K562 (cell line): ENCODE results near the gene ARL4C. TPM values are rescaled to one million over a fixed set of nuclear protein-coding genes. Genes with fewer than 3 reads are reported as not detected.

Experiments
- ATAC-seq: fragments of 200-7000 bp; cut with Tn5 transposase; 3 replicates; pipeline ENCODE4 v1.9.1; 2020; ENCODE audit warnings: moderate library complexity
- BruUV-seq: library from RNA; stranded (reverse); fragments of 400-500 nt; replicated peaks from 2 replicates; lab custom pipeline; 2021; lab: Mats Ljungman, UMichigan
- CTCF ChIA-PET: fragments of 300-600 bp; formaldehyde crosslinking; extraction: SDS; loops from one replicate; lab custom pipeline; 2021; ENCODE audit warnings: low intra/inter-chr PET ratio; lab: Yijun Ruan, JAX
- POLR2A ChIA-PET: fragments of 300-600, 350-650 bp; sonication (Branson Sonifier 250); formaldehyde crosslinking; extraction: SDS; loops from one replicate; lab custom pipeline; 2021; ENCODE audit warnings: antibody characterized with exemption, inconsistent platforms; lab: Yijun Ruan, JAX
- DNase-seq, 4 experiments: peaks; one replicate each; pipeline versions ENCODE4 v3.0.0 to v3.0.0-alpha.2; 2011 to 2018; ENCODE audit warnings: low spot score in 3 of 4, mixed read lengths in 3 of 4; ENCODE audit errors: extremely low read depth in 1 of 4
- FAIRE-seq: peaks from 2 replicates; lab custom pipeline; 2011; peaks lifted over from hg19 to GRCh38; lab: Jason Lieb, UNC
- H2AFZ ChIP-seq: 2 replicates; pipeline ENCODE4 v1.6.0; 2011; ENCODE audit warnings: low read depth, low read length, control low read depth, inconsistent platforms
- H3K27ac ChIP-seq: fragments of 200-600 bp; 3 replicates; pipeline ENCODE4 v1.8.0; 2011; ENCODE audit warnings: low read depth, mild to moderate bottlenecking, control low read depth, inconsistent platforms, low read length, moderate library complexity, mixed read lengths; ENCODE audit errors: extremely low read depth
- H3K27me3 ChIP-seq, 2 experiments: fragments of 300-600 bp in 1 of 2; 2 replicates in 1 of 2; 3 replicates in 1 of 2; pipeline versions ENCODE4 v1.6.0 to v1.8.0; 2011; ENCODE audit warnings: inconsistent platforms in 2 of 2, low read length in 2 of 2, mild to moderate bottlenecking in 1 of 2, mixed read lengths in 1 of 2, moderate library complexity in 1 of 2; ENCODE audit not compliant: control insufficient read depth in 2 of 2, insufficient read depth in 2 of 2
- H3K36me3 ChIP-seq: fragments of 300-600 bp; 3 replicates; pipeline ENCODE4 v1.8.0; 2011; ENCODE audit warnings: mild to moderate bottlenecking, low read length, inconsistent platforms; ENCODE audit not compliant: control insufficient read depth, insufficient read depth
- H3K4me1 ChIP-seq, 2 experiments: fragments of 200-600 bp in 1 of 2; replicated peaks in 1 of 2; 2 replicates in 1 of 2; 3 replicates in 1 of 2; pipeline versions ENCODE4 v1.5.1 to v1.8.0; 2011; ENCODE audit warnings: inconsistent platforms in 2 of 2, low read length in 2 of 2, mild to moderate bottlenecking in 1 of 2, mixed read lengths in 1 of 2, moderate library complexity in 1 of 2; ENCODE audit not compliant: control insufficient read depth in 2 of 2, insufficient read depth in 2 of 2
- H3K4me2 ChIP-seq: 2 replicates; pipeline ENCODE4 v1.6.1; 2011; ENCODE audit warnings: low read length, control low read depth, inconsistent platforms, mixed read lengths; ENCODE audit not compliant: insufficient read depth
- H3K4me3 ChIP-seq: fragments of 200-600 bp; sonication (generic), shearing (Covaris generic); 2 replicates; pipeline ENCODE4 v1.5.1; 2016; ENCODE audit warnings: control low read depth, inconsistent platforms
- H3K79me2 ChIP-seq: fragments of 200-600 bp; 3 replicates; pipeline ENCODE4 v1.8.0; 2011; ENCODE audit warnings: low read length, inconsistent platforms; ENCODE audit not compliant: control insufficient read depth, insufficient read depth
- H3K9ac ChIP-seq, 2 experiments: 2 replicates each; pipeline versions ENCODE4 v1.6.0 to v1.6.1; 2011; ENCODE audit warnings: low read depth in 2 of 2, low read length in 2 of 2, control low read depth in 1 of 2, inconsistent platforms in 1 of 2, mild to moderate bottlenecking in 1 of 2, mixed read lengths in 1 of 2; ENCODE audit not compliant: insufficient read depth in 1 of 2
- H3K9me1 ChIP-seq: one replicate; pipeline ENCODE4 v1.6.0; 2011; ENCODE audit warnings: inconsistent platforms, mild to moderate bottlenecking, low read length, moderate library complexity; ENCODE audit not compliant: control insufficient read depth, insufficient read depth
- H3K9me3 ChIP-seq: replicated peaks from 2 replicates; pipeline ENCODE4 v1.5.1; 2011; ENCODE audit warnings: low read depth, low read length, inconsistent platforms; ENCODE audit not compliant: control insufficient read depth, insufficient read depth
- H4K20me1 ChIP-seq: replicated peaks from 2 replicates; pipeline ENCODE4 v1.6.1; 2011; ENCODE audit warnings: low read length, inconsistent platforms, mixed read lengths; ENCODE audit not compliant: control insufficient read depth, insufficient read depth
- GABPB1 ChIP-seq: sonication (generic); formaldehyde crosslinking; IDR thresholded peaks from 2 replicates; pipeline ENCODE4 v1.8.0; 2022; ENCODE audit warnings: mild to moderate bottlenecking, missing genetic modification reagents
- HINFP ChIP-seq: fragments of 450-650 bp; conservative IDR thresholded peaks from 2 replicates; pipeline ENCODE4 v1.6.1; 2016; ENCODE audit warnings: missing genetic modification characterization, low read depth, mild to moderate bottlenecking, control low read depth, missing compliant biosample characterization
- NCOR1 ChIP-seq: fragments of 450-650 bp; IDR thresholded peaks from 2 replicates; pipeline ENCODE4 v1.6.1; 2016; ENCODE audit warnings: mild to moderate bottlenecking, moderate library complexity
- PHF8 ChIP-seq: fragments of 200-600 bp; sonication (generic); IDR thresholded peaks from 2 replicates; pipeline ENCODE4 v1.6.1; 2012; ENCODE audit warnings: mixed run types, mild to moderate bottlenecking, inconsistent platforms, low read length, moderate library complexity, borderline replicate concordance
- PTBP1 ChIP-seq: fragments of 200-400 bp; formaldehyde crosslinking; IDR thresholded peaks from 2 replicates; pipeline ENCODE4 v1.6.1; 2017; ENCODE audit warnings: low read depth, low read length
- RERE ChIP-seq: sonication (generic); formaldehyde crosslinking; IDR thresholded peaks from 2 replicates; pipeline ENCODE4 v1.8.0; 2023; ENCODE audit warnings: missing genetic modification reagents, mild to moderate bottlenecking, borderline replicate concordance
- RHOXF2B ChIP-seq: fragments of 250-450 bp; sonication (Bioruptor Pico); conservative IDR thresholded peaks from 2 replicates; pipeline ENCODE4 v1.5.1; 2021
- TCF7 ChIP-seq: sonication (generic); IDR thresholded peaks from 2 replicates; pipeline ENCODE4 v1.6.1; 2016; ENCODE audit warnings: antibody characterized with exemption, borderline replicate concordance
- WGBS: fragments of 100-300 bp; shearing (Covaris generic); methylation state at CpG from one replicate; pipeline ENCODE4 v1.1.6; 2016; ENCODE audit warnings: low coverage, mixed read lengths; ENCODE audit not compliant: insufficient coverage; ENCODE audit errors: missing lambda C conversion rate; 5-methylcytosine and 5-hydroxymethylcytosine counted together
- in situ Hi-C: fragments of 300-500 bp; cut with MboI; formaldehyde crosslinking; loops from 4 replicates; pipeline ENCODE4 v1.15.0; 2018; ENCODE audit warnings: inconsistent platforms, mixed read lengths
- intact Hi-C: fragments of 100-400 bp; cut with micrococcal nuclease; formaldehyde crosslinking; loops from 2 replicates; pipeline ENCODE4 v1.14.2; 2022
- polyA plus RNA-seq, 8 experiments: library from polyadenylated mRNA; depleted of rRNA in 4 of 8; stranded (reverse) in 5 of 8; unstranded in 3 of 8; fragments of >200 nt; fragmentation: Nextera tagmentation in 2 of 8; fragmentation: Illumina TruSeq in 1 of 8; extraction: Ambion mirVana in 2 of 8; extraction: Trizol in 1 of 8; gene quantifications; 2 replicates each; pipeline versions ENCODE4 v1.2.1 to v1.2.3, GENCODE V29; 2011 to 2014; ENCODE audit warnings: inconsistent platforms in 1 of 8, missing spikeins in 1 of 8
- total RNA-seq, 7 experiments: library from RNA; depleted of rRNA in 6 of 7; stranded (reverse); fragments of >200 nt in 6 of 7; fragmentation: Illumina TruSeq in 2 of 7; extraction: Trizol in 2 of 7; gene quantifications; 2 replicates each; pipeline versions ENCODE4 v1.2.1 to v1.2.3, GENCODE V29; 2011 to 2021; ENCODE audit warnings: low replicate concordance in 1 of 7
- TF ChIP-seq, protein P1 (sequence below): fragments of 450-650 bp; IDR thresholded peaks from 2 replicates; pipeline ENCODE4 v1.7.1; 2018; ENCODE audit warnings: mild to moderate bottlenecking, low read depth; ENCODE audit not compliant: partially characterized antibody
- TF ChIP-seq, protein P2 (sequence below): fragments of 450-650 bp; IDR thresholded peaks from 2 replicates; pipeline ENCODE4 v1.7.0; 2016; ENCODE audit warnings: borderline replicate concordance

The ARL4C gene
- total and polyA plus RNA-seq, 9 of the 15 experiments (the other 6 are each of a cell fraction or from before 2014, with no cell fraction given), result 0.03 to 0.11 (median 0.04) TPM; not detected in 5

DNA sequence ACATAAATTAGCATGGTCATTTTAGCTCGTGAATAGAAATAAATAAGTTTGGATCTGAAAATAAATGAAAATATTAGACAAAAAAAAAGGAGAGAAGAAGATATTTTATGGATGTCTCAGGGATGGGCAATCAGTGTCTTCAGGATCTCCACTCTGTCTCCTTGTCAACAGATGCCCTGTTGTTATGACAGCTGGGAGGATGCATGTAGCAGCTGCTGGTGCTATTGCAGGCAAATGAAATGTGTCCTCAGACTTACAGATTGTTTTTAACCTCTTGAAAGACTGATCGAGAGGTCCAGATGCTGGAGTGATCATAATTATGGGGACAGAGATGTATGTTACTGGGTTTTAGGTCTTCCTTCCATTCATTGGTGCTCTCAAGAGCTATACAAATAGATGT, 24.7 kb upstream of the ARL4C start:
- CTCF ChIA-PET, result no interaction called here
- ATAC-seq, result no peak
- H3K27ac ChIP-seq, result no peak overlapping the region
- FAIRE-seq, result no peak
- H3K27me3 ChIP-seq, result peaks cover 0 to 13% of the 10 kb centered on the region in 2 experiments; a peak in 2 of 5 replicates
- H3K36me3 ChIP-seq, result no peaks in the 10 kb centered on the region
- in situ Hi-C loops, result no loop called here
- H3K4me2 ChIP-seq, result no peak overlapping the region
- no peaks in the 10 kb centered on the region for H4K20me1 ChIP-seq
- no peak overlapping the region for H3K4me3 ChIP-seq
- no peak overlapping the region for H3K9ac ChIP-seq
- no peaks in the 10 kb centered on the region for H3K4me1 ChIP-seq
- POLR2A ChIA-PET, result no interaction called here
- DNase-seq, result no peak
- whole genome bisulfite sequencing, result 0% methylated on average over 2 of the region's 2 CpGs
- no peak overlapping the region for H2AFZ ChIP-seq
- intact Hi-C loops, result no loop called here
- H3K9me3 ChIP-seq, result no peaks in the 10 kb centered on the region
- H3K79me2 ChIP-seq, result no peaks in the 10 kb centered on the region
- H3K9me1 ChIP-seq, result no peaks in the 10 kb centered on the region
- no TSS peak for BruUV-seq
- TF ChIP-seq PHF8, result no peak
- no peak for TF ChIP-seq GABPB1 (CRISPR knock-in tag)
- TF ChIP-seq TCF7, result no peak
- TF ChIP-seq RERE (CRISPR knock-in tag), result no peak
- TF ChIP-seq RHOXF2B (CRISPR knock-in tag), result no peak
- TF ChIP-seq, protein P1, sequence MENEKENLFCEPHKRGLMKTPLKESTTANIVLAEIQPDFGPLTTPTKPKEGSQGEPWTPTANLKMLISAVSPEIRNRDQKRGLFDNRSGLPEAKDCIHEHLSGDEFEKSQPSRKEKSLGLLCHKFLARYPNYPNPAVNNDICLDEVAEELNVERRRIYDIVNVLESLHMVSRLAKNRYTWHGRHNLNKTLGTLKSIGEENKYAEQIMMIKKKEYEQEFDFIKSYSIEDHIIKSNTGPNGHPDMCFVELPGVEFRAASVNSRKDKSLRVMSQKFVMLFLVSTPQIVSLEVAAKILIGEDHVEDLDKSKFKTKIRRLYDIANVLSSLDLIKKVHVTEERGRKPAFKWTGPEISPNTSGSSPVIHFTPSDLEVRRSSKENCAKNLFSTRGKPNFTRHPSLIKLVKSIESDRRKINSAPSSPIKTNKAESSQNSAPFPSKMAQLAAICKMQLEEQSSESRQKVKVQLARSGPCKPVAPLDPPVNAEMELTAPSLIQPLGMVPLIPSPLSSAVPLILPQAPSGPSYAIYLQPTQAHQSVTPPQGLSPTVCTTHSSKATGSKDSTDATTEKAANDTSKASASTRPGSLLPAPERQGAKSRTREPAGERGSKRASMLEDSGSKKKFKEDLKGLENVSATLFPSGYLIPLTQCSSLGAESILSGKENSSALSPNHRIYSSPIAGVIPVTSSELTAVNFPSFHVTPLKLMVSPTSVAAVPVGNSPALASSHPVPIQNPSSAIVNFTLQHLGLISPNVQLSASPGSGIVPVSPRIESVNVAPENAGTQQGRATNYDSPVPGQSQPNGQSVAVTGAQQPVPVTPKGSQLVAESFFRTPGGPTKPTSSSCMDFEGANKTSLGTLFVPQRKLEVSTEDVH, result no peak
- no peak for TF ChIP-seq HINFP (tag)
- TF ChIP-seq, protein P2, sequence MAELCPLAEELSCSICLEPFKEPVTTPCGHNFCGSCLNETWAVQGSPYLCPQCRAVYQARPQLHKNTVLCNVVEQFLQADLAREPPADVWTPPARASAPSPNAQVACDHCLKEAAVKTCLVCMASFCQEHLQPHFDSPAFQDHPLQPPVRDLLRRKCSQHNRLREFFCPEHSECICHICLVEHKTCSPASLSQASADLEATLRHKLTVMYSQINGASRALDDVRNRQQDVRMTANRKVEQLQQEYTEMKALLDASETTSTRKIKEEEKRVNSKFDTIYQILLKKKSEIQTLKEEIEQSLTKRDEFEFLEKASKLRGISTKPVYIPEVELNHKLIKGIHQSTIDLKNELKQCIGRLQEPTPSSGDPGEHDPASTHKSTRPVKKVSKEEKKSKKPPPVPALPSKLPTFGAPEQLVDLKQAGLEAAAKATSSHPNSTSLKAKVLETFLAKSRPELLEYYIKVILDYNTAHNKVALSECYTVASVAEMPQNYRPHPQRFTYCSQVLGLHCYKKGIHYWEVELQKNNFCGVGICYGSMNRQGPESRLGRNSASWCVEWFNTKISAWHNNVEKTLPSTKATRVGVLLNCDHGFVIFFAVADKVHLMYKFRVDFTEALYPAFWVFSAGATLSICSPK, result no peak
- no peak for TF ChIP-seq NCOR1
- no peak for TF ChIP-seq PTBP1
